ENCODE measurements around the gene CD300LF. TPM values are rescaled to one million over a fixed set of nuclear protein-coding genes. Genes with fewer than 3 reads are reported as not detected.

Gene CD300LF
- total and polyA plus RNA-seq, 9 of the 15 experiments (the other 6 are each of a cell fraction or from before 2014, with no cell fraction given): not detected

DNA sequence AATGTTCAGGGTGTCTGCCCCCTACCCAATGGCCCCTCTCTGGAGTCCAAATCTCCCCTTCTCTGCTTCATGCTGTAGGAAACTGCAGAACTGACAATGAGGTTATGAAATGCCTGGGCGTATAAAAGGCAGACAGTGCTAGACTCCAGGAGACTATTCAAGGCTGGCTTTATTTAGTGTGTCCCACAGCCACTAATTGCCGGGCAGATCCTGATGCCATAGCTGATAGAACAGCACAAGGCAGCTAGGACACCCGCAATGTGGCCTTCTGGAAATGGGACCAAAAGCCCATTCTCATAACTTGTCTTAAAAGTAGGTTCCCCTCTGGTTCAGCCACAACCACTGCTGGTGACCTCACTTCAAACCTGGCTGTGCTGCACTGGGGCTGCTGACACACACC is 60.7 kb downstream of the CD300LF start:
- intact Hi-C loops (cut with micrococcal nuclease): no loop called here
- in situ Hi-C loops (cut with MboI): no loop called here
- H3K27me3 ChIP-seq (ENCODE audit: control insufficient read depth in 2 of 2, insufficient read depth in 2 of 2, low read length in 2 of 2): peaks cover 13 to 38% of the 10 kb centered on the region in 2 experiments; a peak in 4 of 5 replicates
- H3K9me1 ChIP-seq (ENCODE audit: control insufficient read depth, insufficient read depth, low read length): no peaks in the 10 kb centered on the region
- FAIRE-seq: no peak
- H3K9me3 ChIP-seq (replicated peaks; ENCODE audit: control insufficient read depth, insufficient read depth, low read depth, low read length): no peaks in the 10 kb centered on the region
- H3K9ac ChIP-seq (ENCODE audit: insufficient read depth in 1 of 2, low read depth in 2 of 2, low read length in 2 of 2): no peak overlapping the region
- no peak overlapping the region for H3K27ac ChIP-seq (ENCODE audit: extremely low read depth, low read depth, low read length)
- no peaks in the 10 kb centered on the region for H4K20me1 ChIP-seq (replicated peaks; ENCODE audit: control insufficient read depth, insufficient read depth, low read length)
- no peak for ATAC-seq
- no TSS peak for BruUV-seq (replicated peaks)
- no peaks in the 10 kb centered on the region for H3K79me2 ChIP-seq (ENCODE audit: control insufficient read depth, insufficient read depth, low read length)
- no peaks in the 10 kb centered on the region for H3K4me1 ChIP-seq (replicated peaks in 1 of 2; ENCODE audit: control insufficient read depth in 2 of 2, insufficient read depth in 2 of 2, low read length in 2 of 2)
- POLR2A ChIA-PET: interaction anchor here (0.9 kb wide), 1 partner anchor 19 kb away, joined by 3 read pairs; no protein-coding TSS in a partner anchor
- no peak overlapping the region for H2AFZ ChIP-seq (ENCODE audit: low read depth, low read length)
- CTCF ChIA-PET (ENCODE audit: low intra/inter-chr PET ratio): no interaction called here
- WGBS (ENCODE audit: insufficient coverage, low coverage, missing lambda C conversion rate): 0% methylated on average over 3 of the region's 3 CpGs
- no peak overlapping the region for H3K4me2 ChIP-seq (ENCODE audit: insufficient read depth, low read length)
- H3K4me3 ChIP-seq: no peak overlapping the region
- H3K36me3 ChIP-seq (ENCODE audit: control insufficient read depth, insufficient read depth, low read length): no peaks in the 10 kb centered on the region
- no peak for DNase-seq (ENCODE audit: extremely low read depth in 1 of 4, low spot score in 3 of 4)
- TF ChIP-seq NFE2L1 (tag; IDR thresholded peaks at IDR 0.05; ENCODE audit: borderline replicate concordance, low read depth) (no peak), ZNF584 (CRISPR knock-in tag; IDR thresholded peaks at IDR 0.05; ENCODE audit: low read depth) (no peak)

- Histone ChIP-seq H3K27ac (ENCODE audit: extremely low read depth, low read depth, low read length) (no peak overlapping the region), H3K9ac (ENCODE audit: insufficient read depth in 1 of 2, low read depth in 2 of 2, low read length in 2 of 2) (no peak overlapping the region), H3K27me3 (ENCODE audit: control insufficient read depth in 2 of 2, insufficient read depth in 2 of 2, low read length in 2 of 2) (peaks cover 13 to 38% of the 10 kb centered on the region in 2 experiments; a peak in 4 of 5 replicates), H3K36me3 (ENCODE audit: control insufficient read depth, insufficient read depth, low read length) (no peaks in the 10 kb centered on the region), H3K4me3 (no peak overlapping the region), H3K4me2 (ENCODE audit: insufficient read depth, low read length) (no peak overlapping the region), H2AFZ (ENCODE audit: low read depth, low read length) (no peak overlapping the region), H4K20me1 (replicated peaks; ENCODE audit: control insufficient read depth, insufficient read depth, low read length) (no peaks in the 10 kb centered on the region), H3K79me2 (ENCODE audit: control insufficient read depth, insufficient read depth, low read length) (no peaks in the 10 kb centered on the region), H3K9me3 (replicated peaks; ENCODE audit: control insufficient read depth, insufficient read depth, low read depth, low read length) (no peaks in the 10 kb centered on the region), H3K9me1 (ENCODE audit: control insufficient read depth, insufficient read depth, low read length) (no peaks in the 10 kb centered on the region), H3K4me1 (replicated peaks in 1 of 2; ENCODE audit: control insufficient read depth in 2 of 2, insufficient read depth in 2 of 2, low read length in 2 of 2) (no peaks in the 10 kb centered on the region)
- WGBS (ENCODE audit: insufficient coverage, low coverage, missing lambda C conversion rate): 3% methylated on average over 6 of the region's 6 CpGs
- no peak for TF ChIP-seq LCOR (CRISPR knock-in tag; IDR thresholded peaks at IDR 0.05)
- no peak for TF ChIP-seq NCOA1 (IDR thresholded peaks at IDR 0.05; ENCODE audit: low read depth)
- TF ChIP-seq MEIS2 (IDR thresholded peaks at IDR 0.05; ENCODE audit: partially characterized antibody): peak; percentile 14
- no peak for TF ChIP-seq ETV5 (CRISPR knock-in tag; IDR thresholded peaks at IDR 0.05; ENCODE audit: low read depth)
- no peak for TF ChIP-seq PBX2 (CRISPR knock-in tag; IDR thresholded peaks at IDR 0.05; ENCODE audit: low read depth)
- TF ChIP-seq PBX2 (tag; conservative IDR thresholded peaks at IDR 0.05; ENCODE audit: low read depth): peak; percentile 58; the same call in 1 of the 2 replicates
- no peak for TF ChIP-seq NFE2 (IDR thresholded peaks at IDR 0.05; ENCODE audit: low read depth)
- no peak for TF ChIP-seq ARID2 (IDR thresholded peaks at IDR 0.05)
- no peak for TF ChIP-seq STAT5A (IDR thresholded peaks at IDR 0.05; ENCODE audit: borderline replicate concordance, low read length)
- TF ChIP-seq, protein P1, sequence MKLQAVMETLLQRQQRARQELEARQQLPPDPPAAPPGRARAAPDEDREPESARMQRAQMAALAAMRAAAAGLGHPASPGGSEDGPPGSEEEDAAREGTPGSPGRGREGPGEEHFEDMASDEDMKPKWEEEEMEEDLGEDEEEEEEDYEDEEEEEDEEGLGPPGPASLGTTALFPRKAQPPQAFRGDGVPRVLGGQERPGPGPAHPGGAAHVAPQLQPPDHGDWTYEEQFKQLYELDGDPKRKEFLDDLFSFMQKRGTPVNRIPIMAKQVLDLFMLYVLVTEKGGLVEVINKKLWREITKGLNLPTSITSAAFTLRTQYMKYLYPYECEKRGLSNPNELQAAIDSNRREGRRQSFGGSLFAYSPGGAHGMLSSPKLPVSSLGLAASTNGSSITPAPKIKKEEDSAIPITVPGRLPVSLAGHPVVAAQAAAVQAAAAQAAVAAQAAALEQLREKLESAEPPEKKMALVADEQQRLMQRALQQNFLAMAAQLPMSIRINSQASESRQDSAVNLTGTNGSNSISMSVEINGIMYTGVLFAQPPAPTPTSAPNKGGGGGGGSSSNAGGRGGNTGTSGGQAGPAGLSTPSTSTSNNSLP (IDR thresholded peaks at IDR 0.05; ENCODE audit: borderline replicate concordance, low read depth, low read length): no peak
- BruUV-seq (replicated peaks): no TSS peak
- in situ Hi-C loops (cut with MboI) (no loop called here), intact Hi-C loops (cut with micrococcal nuclease) (no loop called here)
- ChIA-PET CTCF (ENCODE audit: low intra/inter-chr PET ratio) (no interaction called here), POLR2A (no interaction called here)
- no peak for ATAC-seq
- FAIRE-seq: no peak
- no peak for DNase-seq (ENCODE audit: extremely low read depth in 1 of 4, low spot score in 3 of 4)
Observed at GRCh38 chr17:74649909-74650308, 62.8 kb downstream of the CD300LF start.

Data from K562 (cell line).